Smooth muscle cell (in vitro differentiated cells): Measurements from ENCODE around the gene DUSP14. TPM values are rescaled to one million over a fixed set of nuclear protein-coding genes. Genes with fewer than 3 reads are reported as not detected.
A peak's percentile ranks its signal among the peaks of the same experiment; 100 is the strongest.

Experiments used
- DNase-seq: peaks from one replicate; lab custom pipeline; 2025; ENCODE audit not compliant: unreplicated experiment; lab: John Stamatoyannopoulos, UW
- H2AFZ ChIP-seq: fragments of 200-600 bp; sonication (generic); 2 replicates; pipeline ENCODE4 v1.6.0; 2016; ENCODE audit warnings: antibody characterized with exemption, low read depth, mild to moderate bottlenecking
- H3F3A ChIP-seq: fragments of 200-600 bp; sonication (generic); 2 replicates; pipeline ENCODE4 v1.6.0; 2017; ENCODE audit warnings: antibody characterized with exemption, low read depth
- H3K27ac ChIP-seq: fragments of 200-600 bp; sonication (generic); 2 replicates; pipeline ENCODE4 v1.5.1; 2016; ENCODE audit warnings: low read depth, mild to moderate bottlenecking
- H3K27me3 ChIP-seq: fragments of 200-600 bp; sonication (generic); 2 replicates; pipeline ENCODE4 v1.6.1; 2016; ENCODE audit warnings: low read depth, mild to moderate bottlenecking
- H3K36me3 ChIP-seq: fragments of 200-600 bp; sonication (generic); 2 replicates; pipeline ENCODE4 v1.5.1; 2016; ENCODE audit warnings: low read depth
- H3K4me1 ChIP-seq: fragments of 200-600 bp; sonication (generic); 2 replicates; pipeline ENCODE4 v1.5.1; 2016; ENCODE audit warnings: low read depth
- H3K4me2 ChIP-seq: fragments of 200-600 bp; sonication (generic); 2 replicates; pipeline ENCODE4 v1.6.0; 2016; ENCODE audit warnings: mild to moderate bottlenecking
- H3K4me3 ChIP-seq: fragments of 200-600 bp; sonication (generic); 2 replicates; pipeline ENCODE4 v1.5.1; 2016; ENCODE audit warnings: mild to moderate bottlenecking
- H3K79me2 ChIP-seq: fragments of 200-600 bp; sonication (generic); 2 replicates; pipeline ENCODE4 v1.6.0; 2016; ENCODE audit warnings: low read depth, mild to moderate bottlenecking
- H3K9ac ChIP-seq: fragments of 200-600 bp; sonication (generic); 2 replicates; pipeline ENCODE4 v1.6.0; 2016; ENCODE audit warnings: low read depth
- H3K9me3 ChIP-seq: fragments of 200-600 bp; sonication (generic); replicated peaks from 2 replicates; pipeline ENCODE4 v1.5.1; 2016; ENCODE audit warnings: low read depth
- H4K20me1 ChIP-seq: fragments of 200-600 bp; sonication (generic); 2 replicates; pipeline ENCODE4 v1.6.0; 2016; ENCODE audit warnings: low read depth
- WGBS: methylation state at CpG from one replicate; pipeline ENCODE4 v1.1.7; 2016; ENCODE audit warnings: low lambda C conversion rate; 5-methylcytosine and 5-hydroxymethylcytosine counted together
- polyA plus RNA-seq: library from polyadenylated mRNA; unstranded; fragments of >200 nt; fragmentation: Nextera tagmentation; extraction: Ambion mirVana; gene quantifications from 2 replicates; pipeline ENCODE4 v1.2.1, GENCODE V29; 2016
- total RNA-seq: library from RNA; depleted of rRNA; stranded (reverse); fragments of >200 nt; gene quantifications from 2 replicates; pipeline ENCODE4 v1.2.3, GENCODE V29; 2014
- TF ChIP-seq, protein P1 (sequence below): fragments of 200-600 bp; sonication (generic); IDR thresholded peaks from 2 replicates; pipeline ENCODE4 v1.5.1; 2017; ENCODE audit warnings: borderline replicate concordance, mild to moderate bottlenecking, antibody characterized with exemption; ENCODE audit not compliant: insufficient read depth, poor library complexity, severe bottlenecking

The DUSP14 gene
- total and polyA plus RNA-seq, 2 experiments from 2014 or later, result 40.4 to 47.1 TPM

DNA sequence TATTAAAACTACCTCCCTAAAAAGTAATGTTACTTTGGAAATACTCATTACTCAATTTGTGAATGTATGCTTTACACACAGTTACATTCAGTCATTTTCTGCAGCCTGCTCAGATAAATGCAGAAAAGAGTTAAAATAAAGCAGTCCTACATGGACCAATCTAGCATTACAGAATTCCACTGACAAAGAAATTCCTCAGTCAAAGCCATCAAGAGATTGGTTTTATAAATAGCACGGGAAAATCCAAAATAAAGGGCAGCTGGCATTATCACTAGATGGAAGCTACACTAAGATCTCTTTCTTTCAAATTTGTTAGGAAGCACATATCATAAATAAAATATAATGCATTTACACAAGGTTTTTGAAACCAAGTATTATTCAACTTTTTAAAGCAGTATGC, 58.3 kb downstream of the DUSP14 start:
- Histone ChIP-seq H4K20me1 (peaks cover 32% of the 10 kb centered on the region), H2AFZ (no peak overlapping the region), H3K4me3 (no peak overlapping the region), H3K9me3 (no peaks in the 10 kb centered on the region), H3K27ac (no peak overlapping the region), H3K36me3 (no peaks in the 10 kb centered on the region), H3F3A (no peaks in the 10 kb centered on the region), H3K27me3 (no peaks in the 10 kb centered on the region), H3K4me1 (peaks cover 3% of the 10 kb centered on the region), H3K9ac (no peak overlapping the region), H3K4me2 (no peak overlapping the region), H3K79me2 (peaks cover 18% of the 10 kb centered on the region)
- no peak for DNase-seq
- WGBS, result 94% methylated on average over 1 of the region's 1 CpG
- TF ChIP-seq, protein P1, sequence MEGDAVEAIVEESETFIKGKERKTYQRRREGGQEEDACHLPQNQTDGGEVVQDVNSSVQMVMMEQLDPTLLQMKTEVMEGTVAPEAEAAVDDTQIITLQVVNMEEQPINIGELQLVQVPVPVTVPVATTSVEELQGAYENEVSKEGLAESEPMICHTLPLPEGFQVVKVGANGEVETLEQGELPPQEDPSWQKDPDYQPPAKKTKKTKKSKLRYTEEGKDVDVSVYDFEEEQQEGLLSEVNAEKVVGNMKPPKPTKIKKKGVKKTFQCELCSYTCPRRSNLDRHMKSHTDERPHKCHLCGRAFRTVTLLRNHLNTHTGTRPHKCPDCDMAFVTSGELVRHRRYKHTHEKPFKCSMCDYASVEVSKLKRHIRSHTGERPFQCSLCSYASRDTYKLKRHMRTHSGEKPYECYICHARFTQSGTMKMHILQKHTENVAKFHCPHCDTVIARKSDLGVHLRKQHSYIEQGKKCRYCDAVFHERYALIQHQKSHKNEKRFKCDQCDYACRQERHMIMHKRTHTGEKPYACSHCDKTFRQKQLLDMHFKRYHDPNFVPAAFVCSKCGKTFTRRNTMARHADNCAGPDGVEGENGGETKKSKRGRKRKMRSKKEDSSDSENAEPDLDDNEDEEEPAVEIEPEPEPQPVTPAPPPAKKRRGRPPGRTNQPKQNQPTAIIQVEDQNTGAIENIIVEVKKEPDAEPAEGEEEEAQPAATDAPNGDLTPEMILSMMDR, result no peak

DNA sequence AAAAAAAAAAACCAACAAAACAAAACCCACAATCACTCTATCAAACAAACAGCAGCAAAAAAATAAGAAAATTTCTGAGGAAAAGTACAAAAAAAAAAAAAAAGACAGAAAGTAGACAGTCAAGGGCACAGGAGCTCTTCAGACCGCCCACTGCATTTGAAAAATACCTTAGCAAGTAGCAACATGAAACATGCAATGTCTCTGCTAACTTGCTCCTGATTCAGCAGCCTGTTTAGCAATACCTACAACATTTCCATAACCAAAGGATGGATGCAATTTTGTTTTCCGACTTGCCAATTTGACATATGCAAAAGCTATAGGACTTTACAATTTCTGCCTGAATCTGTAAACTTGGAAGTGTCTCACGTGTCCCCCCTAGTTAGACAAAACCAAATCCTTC, 62.1 kb downstream of the DUSP14 start:
- TF ChIP-seq, protein P1, result no peak
- no peak overlapping the region for H3K4me2 ChIP-seq
- DNase-seq, result no peak
- H3K27me3 ChIP-seq, result no peaks in the 10 kb centered on the region
- H3F3A ChIP-seq, result no peaks in the 10 kb centered on the region
- peaks cover 4% of the 10 kb centered on the region for H3K36me3 ChIP-seq
- H4K20me1 ChIP-seq, result peaks cover 26% of the 10 kb centered on the region
- peak overlapping the region; percentile 58 for H3K27ac ChIP-seq
- H3K4me1 ChIP-seq, result no peaks in the 10 kb centered on the region
- no peak overlapping the region for H2AFZ ChIP-seq
- H3K9me3 ChIP-seq, result no peaks in the 10 kb centered on the region
- peaks cover 18% of the 10 kb centered on the region for H3K79me2 ChIP-seq
- no peak overlapping the region for H3K4me3 ChIP-seq
- WGBS, result 86% methylated on average over 3 of the region's 3 CpGs
- peak overlapping the region; percentile 1 for H3K9ac ChIP-seq

DNA sequence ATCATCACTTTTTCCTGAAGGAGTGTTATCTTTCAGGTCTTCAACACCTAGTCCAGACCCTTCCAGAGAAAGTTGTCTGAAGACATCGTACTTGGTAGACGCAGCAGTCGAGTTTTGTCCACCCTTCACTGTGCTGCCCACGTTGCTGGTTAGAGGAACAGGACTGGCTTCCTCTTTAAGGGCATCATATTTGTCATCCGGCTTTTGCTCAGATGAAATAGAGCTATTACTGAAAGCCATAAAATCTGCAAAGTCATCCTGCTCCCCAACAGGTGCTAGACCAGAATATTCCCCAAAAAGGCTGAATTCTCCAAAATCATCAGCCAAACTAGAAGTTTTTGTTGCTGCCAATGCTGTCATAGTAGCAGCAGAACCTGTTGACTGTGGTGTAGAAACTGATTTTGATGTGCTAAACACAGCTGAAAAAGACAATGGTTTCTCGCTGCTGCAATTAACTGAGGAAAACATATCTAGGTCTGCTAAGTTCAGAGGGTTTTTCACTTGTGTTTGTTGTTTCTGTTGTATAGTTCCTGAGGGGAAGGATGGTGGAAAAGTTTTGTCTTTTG, 63.8 kb downstream of the DUSP14 start:
- Histone ChIP-seq H3K27me3 (no peaks in the 10 kb centered on the region), H3K27ac (no peak overlapping the region)
- 91% methylated on average over 6 of the region's 6 CpGs for WGBS

More for the DNA sequence above, 63.8 kb downstream of the DUSP14 start:
- Histone ChIP-seq H3K4me2 (no peak overlapping the region), H3K4me3 (no peak overlapping the region), H3K4me1 (no peaks in the 10 kb centered on the region), H3K79me2 (peaks cover 18% of the 10 kb centered on the region), H3K36me3 (peaks cover 18% of the 10 kb centered on the region), H3K9ac (no peak overlapping the region), H2AFZ (no peak overlapping the region), H4K20me1 (peaks cover 23% of the 10 kb centered on the region), H3K9me3 (no peaks in the 10 kb centered on the region), H3F3A (no peaks in the 10 kb centered on the region)
- no peak for DNase-seq
- TF ChIP-seq, protein P1, result no peak
